ENCODE results near the gene RADIL. TPM values are rescaled to one million over a fixed set of nuclear protein-coding genes. Genes with fewer than 3 reads are reported as not detected.

RADIL gene
- total RNA-seq, 1 donor from 2014 or later: 3.9 TPM

DNA sequence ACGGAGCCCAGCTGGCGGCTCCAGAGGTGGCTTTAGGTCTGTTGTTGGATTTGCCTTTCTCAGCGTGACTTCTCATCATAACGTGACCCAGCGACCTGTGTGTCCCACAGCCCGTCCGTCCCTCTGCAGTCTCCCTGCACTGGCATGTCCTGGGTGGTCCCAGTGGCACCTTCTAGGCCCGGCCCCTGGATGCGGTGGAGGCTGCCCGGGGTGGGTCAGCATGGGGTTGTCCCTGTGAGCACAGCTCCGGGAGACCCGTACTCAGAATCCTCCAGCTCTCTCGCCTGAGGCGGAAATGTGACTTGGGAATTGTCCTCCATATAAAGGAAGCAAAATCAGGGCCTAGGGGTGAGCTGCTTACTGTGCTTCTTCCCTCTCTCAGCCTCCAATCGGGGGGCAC lies 133.7 kb downstream of the RADIL start:
- no peak for DNase-seq

DNA sequence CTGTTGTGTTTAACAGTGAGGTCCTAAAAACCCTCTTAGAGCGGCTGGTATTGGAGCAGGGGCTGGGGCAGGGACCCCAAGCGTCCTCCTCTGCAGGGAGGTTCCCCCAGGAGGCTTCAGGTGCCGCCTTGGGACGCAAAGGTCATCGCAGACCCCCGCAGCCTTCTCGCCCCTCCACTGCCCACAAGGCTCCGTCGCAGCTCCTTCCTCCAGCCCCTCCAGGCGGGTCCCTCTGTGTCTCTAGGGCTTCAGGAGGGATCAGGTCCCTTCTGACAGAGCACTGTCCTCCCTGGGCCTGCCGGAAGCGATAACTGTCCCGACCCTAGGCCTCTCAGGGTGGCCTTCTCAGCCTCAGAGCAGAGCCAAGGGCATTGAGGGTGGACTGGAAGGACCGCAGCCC lies 134.2 kb downstream of the RADIL start:
- DNase-seq: no peak

Other genes starting within 250 kb of the RADIL start
- gene FOXK1, start 201.4 kb downstream of the RADIL start, total RNA-seq: 25.9 and 37.7 TPM in 2 replicates
- 28.3 and 32.3 TPM in 2 replicates for gene AP5Z1, start 108.1 kb downstream of the RADIL start, total RNA-seq
- 0.23 and 0.34 TPM in 2 replicates for gene PAPOLB, start 21.7 kb downstream of the RADIL start, total RNA-seq
- gene MMD2, start 75.5 kb upstream of the RADIL start, total RNA-seq: not detected in 2 replicates
- gene RBAK, start 162.1 kb upstream of the RADIL start, total RNA-seq: 8.7 and 10.1 TPM in 2 replicates

Data from dermis blood vessel endothelial cell (primary cell).